MCF 10A (cell line): ENCODE results near the gene ACTRT2. TPM values are rescaled to one million over a fixed set of nuclear protein-coding genes. Genes with fewer than 3 reads are reported as not detected.

Experiments
- BruUV-seq: library from RNA; stranded (reverse); fragments of 400-500 nt; replicated peaks from 2 replicates; lab custom pipeline; 2021; lab: Mats Ljungman, UMichigan
- CTCF ChIA-PET: fragments of 300-600 bp; sonication (Branson Sonifier 250); formaldehyde crosslinking; extraction: SDS; loops from one replicate; lab custom pipeline; 2021; ENCODE audit warnings: antibody characterized with exemption, inconsistent platforms; lab: Yijun Ruan, JAX
- POLR2A ChIA-PET: fragments of 300-600, 350-650 bp; sonication (Branson Sonifier 250); formaldehyde crosslinking; extraction: SDS; loops from one replicate; lab custom pipeline; 2020; ENCODE audit warnings: antibody characterized with exemption, inconsistent platforms; lab: Yijun Ruan, JAX
- DNase-seq: peaks from one replicate; pipeline ENCODE4 v3.0.0-alpha.2; 2018; ENCODE audit not compliant: unreplicated experiment
- H3K27ac Mint-ChIP-seq: one replicate; pipeline ENCODE4 v1.8.0; 2022; ENCODE audit warnings: mild to moderate bottlenecking, low read depth, mixed read lengths; ENCODE audit not compliant: unreplicated experiment
- H3K27me3 Mint-ChIP-seq: one replicate; pipeline ENCODE4 v1.8.0; 2022; ENCODE audit warnings: mixed read lengths; ENCODE audit not compliant: insufficient read depth, unreplicated experiment
- H3K36me3 Mint-ChIP-seq: one replicate; pipeline ENCODE4 v1.8.0; 2022; ENCODE audit warnings: mild to moderate bottlenecking, moderate library complexity, mixed read lengths; ENCODE audit not compliant: insufficient read depth, unreplicated experiment
- H3K4me1 Mint-ChIP-seq: one replicate; pipeline ENCODE4 v1.8.0; 2022; ENCODE audit warnings: mixed read lengths; ENCODE audit not compliant: insufficient read depth, unreplicated experiment
- H3K4me3 Mint-ChIP-seq: one replicate; pipeline ENCODE4 v1.8.0; 2022; ENCODE audit warnings: mild to moderate bottlenecking, moderate library complexity, mixed read lengths; ENCODE audit not compliant: unreplicated experiment
- H3K9me3 Mint-ChIP-seq: one replicate; pipeline ENCODE4 v1.8.0; 2022; ENCODE audit warnings: mixed read lengths; ENCODE audit not compliant: unreplicated experiment
- intact Hi-C: fragments of 100-400 bp; cut with micrococcal nuclease; formaldehyde crosslinking; loops from 2 replicates; pipeline ENCODE4 v1.14.1; 2022
- total RNA-seq: library from RNA; stranded (reverse); gene quantifications from 2 replicates; pipeline ENCODE4 v1.2.3, GENCODE V29; 2022
- TF ChIP-seq, protein P1 (sequence below): fragments of 200-600 bp; IDR thresholded peaks from one replicate; pipeline ENCODE4 v1.8.0; 2022; ENCODE audit warnings: antibody characterized with exemption, mild to moderate bottlenecking; ENCODE audit not compliant: unreplicated experiment

Gene ACTRT2
- total RNA-seq, 1 experiment from 2014 or later, result not detected

DNA sequence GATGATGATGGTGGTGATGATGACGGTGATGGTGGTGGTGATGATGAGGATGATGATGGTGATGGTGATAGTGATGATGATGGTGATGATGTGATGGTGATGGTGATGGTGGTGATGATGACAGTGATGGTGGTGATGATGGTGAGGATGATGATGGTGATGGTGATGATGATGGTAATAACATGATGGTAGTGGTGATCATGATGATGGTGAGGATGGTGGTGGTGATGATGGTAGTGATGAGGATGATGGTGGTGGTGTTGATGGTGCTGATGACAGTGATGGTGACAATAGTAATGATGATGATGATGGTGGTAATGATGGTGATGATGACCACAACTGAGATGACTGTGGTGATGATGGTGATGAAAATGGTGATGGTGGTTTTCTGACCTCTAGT lies 4.9 kb downstream of the ACTRT2 start:
- Mint-ChIP-seq H3K36me3 (no peaks in the 10 kb centered on the region), H3K9me3 (no peaks in the 10 kb centered on the region), H3K27ac (no peak overlapping the region), H3K4me3 (no peak overlapping the region), H3K4me1 (no peaks in the 10 kb centered on the region), H3K27me3 (no peaks in the 10 kb centered on the region)
- intact Hi-C loops, result no loop called here
- DNase-seq, result no peak
- ChIA-PET POLR2A (no interaction called here), CTCF (no interaction called here)
- TF ChIP-seq, protein P1, sequence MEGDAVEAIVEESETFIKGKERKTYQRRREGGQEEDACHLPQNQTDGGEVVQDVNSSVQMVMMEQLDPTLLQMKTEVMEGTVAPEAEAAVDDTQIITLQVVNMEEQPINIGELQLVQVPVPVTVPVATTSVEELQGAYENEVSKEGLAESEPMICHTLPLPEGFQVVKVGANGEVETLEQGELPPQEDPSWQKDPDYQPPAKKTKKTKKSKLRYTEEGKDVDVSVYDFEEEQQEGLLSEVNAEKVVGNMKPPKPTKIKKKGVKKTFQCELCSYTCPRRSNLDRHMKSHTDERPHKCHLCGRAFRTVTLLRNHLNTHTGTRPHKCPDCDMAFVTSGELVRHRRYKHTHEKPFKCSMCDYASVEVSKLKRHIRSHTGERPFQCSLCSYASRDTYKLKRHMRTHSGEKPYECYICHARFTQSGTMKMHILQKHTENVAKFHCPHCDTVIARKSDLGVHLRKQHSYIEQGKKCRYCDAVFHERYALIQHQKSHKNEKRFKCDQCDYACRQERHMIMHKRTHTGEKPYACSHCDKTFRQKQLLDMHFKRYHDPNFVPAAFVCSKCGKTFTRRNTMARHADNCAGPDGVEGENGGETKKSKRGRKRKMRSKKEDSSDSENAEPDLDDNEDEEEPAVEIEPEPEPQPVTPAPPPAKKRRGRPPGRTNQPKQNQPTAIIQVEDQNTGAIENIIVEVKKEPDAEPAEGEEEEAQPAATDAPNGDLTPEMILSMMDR, result no peak
- no TSS peak for BruUV-seq

DNA sequence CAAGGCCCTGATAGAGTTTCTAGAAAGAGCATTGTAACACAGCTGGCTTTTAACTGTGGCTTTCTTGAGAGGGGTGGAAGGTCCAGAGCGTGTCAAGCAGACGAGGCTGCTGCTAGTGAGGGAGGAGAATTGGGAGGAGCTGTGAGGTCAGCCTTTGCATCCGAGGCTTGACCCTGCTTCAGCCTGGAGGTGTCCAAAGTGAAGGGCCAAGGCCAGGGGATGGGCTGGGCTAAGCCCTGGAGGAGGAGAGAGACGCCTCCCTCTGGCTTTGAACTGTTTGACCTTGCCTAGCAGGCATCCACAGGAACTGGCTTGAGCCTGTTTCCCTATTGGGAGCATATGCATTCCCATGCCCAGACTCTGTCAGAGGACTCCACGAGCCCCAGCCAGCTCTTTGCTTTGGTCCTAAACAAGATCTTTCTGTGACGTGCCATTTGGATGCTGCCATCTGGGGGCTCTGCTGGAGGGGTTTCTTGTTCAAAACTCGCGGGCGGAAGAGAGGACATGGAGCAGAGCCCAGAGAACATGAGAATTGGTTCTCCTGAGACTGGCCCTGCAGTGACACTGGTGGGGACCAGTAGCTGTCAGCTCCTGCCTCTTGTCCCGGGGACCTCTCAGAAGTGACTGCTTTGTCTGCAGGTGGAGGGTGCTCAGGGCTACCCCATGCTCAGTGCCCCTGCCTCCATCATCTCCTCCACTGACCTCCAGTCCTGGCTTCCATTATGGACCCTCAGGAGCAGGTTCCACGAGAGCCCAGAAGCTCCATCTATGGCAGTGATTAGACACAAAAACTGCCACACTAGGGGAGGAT lies 5.5 kb downstream of the ACTRT2 start:
- no peaks in the 10 kb centered on the region for H3K36me3 Mint-ChIP-seq
- H3K27me3 Mint-ChIP-seq, result no peaks in the 10 kb centered on the region
- intact Hi-C loops, result no loop called here
- TF ChIP-seq, protein P1, result no peak
- DNase-seq, result no peak
- no peaks in the 10 kb centered on the region for H3K4me1 Mint-ChIP-seq
- ChIA-PET CTCF (interaction anchor here (0.7 kb wide), 1 partner anchor 46 kb away, joined by 3 read pairs; no protein-coding TSS in a partner anchor), POLR2A (no interaction called here)
- no peak overlapping the region for H3K27ac Mint-ChIP-seq
- no peak overlapping the region for H3K4me3 Mint-ChIP-seq
- no peaks in the 10 kb centered on the region for H3K9me3 Mint-ChIP-seq
- BruUV-seq, result no TSS peak

DNA sequence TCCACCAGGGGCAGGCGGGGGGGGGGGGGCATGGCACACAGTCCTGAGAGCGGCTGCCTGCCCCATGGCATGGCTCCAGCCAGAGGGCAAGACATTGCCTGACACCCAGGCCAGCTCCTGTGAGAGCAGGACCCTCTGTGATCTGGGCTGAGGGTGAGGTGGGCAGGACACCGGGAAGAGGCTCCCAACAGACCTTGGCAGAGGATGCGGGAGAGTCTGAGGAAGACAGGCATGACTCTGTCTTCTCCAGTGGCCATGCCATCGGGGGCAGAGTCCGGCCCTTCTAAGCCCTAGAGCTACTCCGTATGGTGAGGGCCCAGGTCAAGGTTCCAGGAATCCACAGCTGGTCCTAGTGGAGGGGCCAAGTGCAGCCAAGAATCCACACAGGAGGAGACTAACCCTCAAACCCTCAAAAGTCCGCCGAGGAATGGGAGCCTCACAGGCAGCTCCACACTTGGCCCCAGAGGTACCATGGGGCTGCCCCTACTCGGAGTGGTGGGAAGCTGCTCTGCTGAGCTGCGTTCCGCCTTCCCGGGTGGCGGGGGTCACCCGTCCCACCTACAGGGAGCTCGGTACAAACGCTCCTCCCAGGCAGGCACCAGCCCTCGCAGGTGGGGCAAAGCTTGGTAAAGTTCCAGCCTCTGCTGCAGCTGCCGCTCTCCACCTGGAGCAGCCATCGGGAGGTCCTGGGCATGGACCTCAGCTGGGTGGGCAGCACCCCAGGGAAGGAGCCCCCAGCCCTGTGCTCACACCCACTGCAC lies 6.5 kb downstream of the ACTRT2 start:
- TF ChIP-seq, protein P1, result no peak
- intact Hi-C loops, result no loop called here
- ChIA-PET CTCF (no interaction called here), POLR2A (no interaction called here)
- Mint-ChIP-seq H3K4me1 (no peaks in the 10 kb centered on the region), H3K27me3 (no peaks in the 10 kb centered on the region), H3K36me3 (no peaks in the 10 kb centered on the region), H3K9me3 (no peaks in the 10 kb centered on the region), H3K27ac (no peak overlapping the region), H3K4me3 (no peak overlapping the region)
- BruUV-seq, result no TSS peak
- DNase-seq, result no peak

DNA sequence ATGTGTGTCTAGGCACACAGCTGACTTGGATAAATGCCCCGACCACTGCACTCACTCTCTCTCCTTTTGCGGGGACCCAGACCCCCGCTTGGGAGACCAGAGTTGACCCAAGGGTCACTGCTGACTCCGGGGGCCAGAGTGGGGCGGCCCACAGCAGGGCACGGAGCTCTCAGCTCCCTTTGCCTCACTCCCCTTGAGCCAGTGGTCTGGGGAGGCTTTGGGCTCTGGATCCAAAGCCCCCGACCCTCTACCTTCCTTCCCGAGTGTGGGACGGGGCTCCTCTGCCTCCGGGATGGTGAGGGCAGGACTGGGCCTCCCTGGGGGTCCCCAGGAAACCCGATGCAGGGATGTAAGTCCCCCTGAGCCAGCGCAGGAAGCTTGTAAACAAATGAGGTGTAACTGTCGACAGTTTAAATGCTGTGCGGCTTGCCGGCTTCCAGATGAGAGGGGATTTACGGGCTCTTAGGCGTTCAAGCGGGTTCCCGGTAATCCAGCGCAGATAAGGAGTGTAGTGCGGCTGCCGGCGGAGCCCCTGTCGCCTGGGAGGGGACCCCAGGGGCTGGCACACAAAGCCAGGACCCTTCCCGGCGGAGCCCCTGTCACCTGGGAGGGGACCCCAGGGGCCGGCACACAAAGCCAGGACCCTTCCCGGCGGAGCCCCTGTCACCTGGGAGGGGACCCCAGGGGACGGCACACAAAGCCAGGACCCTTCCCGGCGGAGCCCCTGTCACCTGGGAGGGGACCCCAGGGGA lies 7.4 kb downstream of the ACTRT2 start:
- CTCF ChIA-PET, result no interaction called here
- no peaks in the 10 kb centered on the region for H3K27me3 Mint-ChIP-seq

More for the DNA sequence above, 7.4 kb downstream of the ACTRT2 start:
- H3K4me1 Mint-ChIP-seq, result no peaks in the 10 kb centered on the region
- H3K27ac Mint-ChIP-seq, result no peak overlapping the region
- no peak for DNase-seq
- H3K4me3 Mint-ChIP-seq, result no peak overlapping the region
- TF ChIP-seq, protein P1, result no peak
- POLR2A ChIA-PET, result no interaction called here
- no peaks in the 10 kb centered on the region for H3K36me3 Mint-ChIP-seq
- H3K9me3 Mint-ChIP-seq, result no peaks in the 10 kb centered on the region
- intact Hi-C loops, result no loop called here
- no TSS peak for BruUV-seq
